ENCODE data around the gene KIAA0930. TPM values are rescaled to one million over a fixed set of nuclear protein-coding genes. Genes with fewer than 3 reads are reported as not detected.
"Not testable (repeated sequence)": the region's sequence is repeated elsewhere in the genome, so short reads cannot be mapped to it uniquely, and the experiment has no call there.

KIAA0930 gene
- total RNA-seq, 1 donor from 2014 or later: 32.1 TPM

DNA sequence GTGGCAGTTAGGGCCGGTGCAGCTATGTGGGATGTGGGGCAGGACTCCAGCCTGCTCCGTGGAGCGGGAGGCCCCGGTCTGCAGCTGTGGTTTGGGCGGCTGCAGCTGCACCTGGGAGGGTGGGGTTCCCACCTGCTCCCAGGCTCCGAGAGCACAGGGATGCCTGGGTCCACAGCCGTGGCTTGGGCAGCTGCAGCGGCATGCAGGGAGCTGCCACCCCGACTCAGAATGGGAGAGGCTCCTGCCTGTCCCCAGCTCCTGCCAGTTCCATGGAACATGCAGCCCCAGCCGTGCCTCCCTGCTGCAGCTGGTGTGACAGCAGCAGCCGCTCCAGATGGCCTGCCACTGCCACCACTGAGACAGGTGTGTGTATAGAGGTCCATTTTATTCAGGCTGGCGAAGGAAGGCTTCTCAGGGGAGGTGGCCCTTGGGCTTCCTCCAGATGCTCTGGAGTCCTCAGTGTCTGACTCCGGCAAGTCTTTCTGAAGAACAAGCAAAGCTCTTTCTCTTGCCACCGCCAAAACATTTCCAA lies 22.3 kb upstream of the KIAA0930 start:
- DNase-seq: no peak

DNA sequence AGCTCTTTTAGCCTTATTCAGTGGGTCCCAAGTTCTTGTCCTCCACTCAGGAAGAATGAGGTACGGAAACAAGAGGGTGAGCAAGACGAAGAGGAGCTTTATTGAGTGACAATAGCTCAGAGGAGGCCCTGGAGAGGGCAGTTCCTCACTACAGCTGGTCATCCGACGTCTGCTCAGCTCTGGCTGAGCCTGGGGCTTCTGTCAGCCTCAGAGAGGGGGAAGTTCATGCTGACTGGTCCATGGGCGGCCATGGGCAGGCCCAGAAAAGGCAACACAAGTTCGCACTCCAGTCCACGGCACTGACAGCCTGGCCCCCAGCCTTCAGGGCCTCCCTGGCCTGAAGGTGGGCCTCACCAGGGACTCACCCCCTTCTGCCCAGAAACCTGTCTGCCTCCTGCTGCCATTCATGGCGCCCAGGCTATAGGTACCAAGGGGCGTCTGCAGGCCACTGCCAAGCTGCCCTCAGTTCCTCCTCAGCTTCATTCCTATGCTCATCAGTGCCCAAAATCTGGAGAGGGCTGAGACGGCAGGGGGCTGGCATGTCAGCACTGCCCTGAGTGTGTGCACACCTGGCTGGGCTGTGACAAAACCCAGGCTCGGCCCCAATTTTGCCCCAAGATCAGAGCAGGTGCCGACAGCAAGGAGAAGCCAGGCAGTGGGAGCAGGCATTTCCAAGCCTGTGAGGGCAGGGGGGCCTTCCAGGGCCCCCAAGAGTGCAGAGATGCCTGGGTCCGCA lies 21.7 kb upstream of the KIAA0930 start:
- no peak for DNase-seq

DNA sequence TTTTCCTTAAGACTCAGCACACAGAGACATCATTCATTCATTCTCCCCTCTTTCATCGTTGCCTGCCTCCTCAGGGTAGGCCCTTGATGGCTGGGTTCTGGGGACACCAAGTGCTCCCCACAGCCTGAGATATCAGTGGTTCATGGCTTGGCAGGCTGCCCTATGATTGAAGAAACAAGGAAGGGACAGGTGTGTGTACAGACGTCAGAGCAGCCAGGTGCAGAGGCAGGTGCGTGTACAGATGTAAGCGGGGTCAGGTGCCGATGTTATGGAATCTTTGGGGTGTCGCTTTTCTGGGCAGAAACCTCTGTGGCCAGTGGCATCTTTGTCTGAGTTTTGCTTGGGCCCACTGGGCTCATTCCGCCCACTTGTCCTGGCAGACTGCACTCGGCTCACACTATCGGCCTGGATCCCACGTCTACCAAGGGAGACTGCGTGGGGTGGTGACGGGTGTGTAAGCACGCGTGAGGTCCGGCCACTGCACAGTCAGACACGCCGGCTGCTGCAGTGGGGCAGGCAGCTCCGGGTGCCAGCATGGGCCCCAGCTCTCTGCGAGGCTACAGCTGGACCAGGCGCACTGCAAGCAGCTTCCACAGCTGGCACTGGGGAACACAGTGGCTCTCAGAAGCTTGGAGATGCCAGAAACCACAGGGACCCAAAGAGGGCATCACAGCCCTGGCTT lies 20.9 kb upstream of the KIAA0930 start:
- DNase-seq: no peak

DNA sequence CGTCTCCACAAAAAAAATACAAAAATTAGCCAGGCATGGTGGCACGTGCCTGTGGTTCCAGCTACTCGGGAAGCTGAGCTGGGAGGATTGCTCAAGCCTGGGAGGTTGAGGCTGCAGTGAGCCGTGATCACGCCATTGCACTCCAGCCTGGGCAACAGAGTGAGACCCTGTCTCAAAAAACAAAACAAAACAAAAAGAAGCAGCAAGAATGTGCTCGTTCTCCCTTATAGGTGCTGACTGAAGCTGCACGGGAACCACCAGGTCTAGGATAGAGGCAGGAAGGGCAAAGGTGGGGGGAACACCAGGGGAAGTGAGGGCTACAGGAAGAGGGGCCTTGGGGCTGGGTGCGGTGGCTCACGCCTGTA lies 19.7 kb upstream of the KIAA0930 start:
- not testable (repeated sequence) for DNase-seq

DNA sequence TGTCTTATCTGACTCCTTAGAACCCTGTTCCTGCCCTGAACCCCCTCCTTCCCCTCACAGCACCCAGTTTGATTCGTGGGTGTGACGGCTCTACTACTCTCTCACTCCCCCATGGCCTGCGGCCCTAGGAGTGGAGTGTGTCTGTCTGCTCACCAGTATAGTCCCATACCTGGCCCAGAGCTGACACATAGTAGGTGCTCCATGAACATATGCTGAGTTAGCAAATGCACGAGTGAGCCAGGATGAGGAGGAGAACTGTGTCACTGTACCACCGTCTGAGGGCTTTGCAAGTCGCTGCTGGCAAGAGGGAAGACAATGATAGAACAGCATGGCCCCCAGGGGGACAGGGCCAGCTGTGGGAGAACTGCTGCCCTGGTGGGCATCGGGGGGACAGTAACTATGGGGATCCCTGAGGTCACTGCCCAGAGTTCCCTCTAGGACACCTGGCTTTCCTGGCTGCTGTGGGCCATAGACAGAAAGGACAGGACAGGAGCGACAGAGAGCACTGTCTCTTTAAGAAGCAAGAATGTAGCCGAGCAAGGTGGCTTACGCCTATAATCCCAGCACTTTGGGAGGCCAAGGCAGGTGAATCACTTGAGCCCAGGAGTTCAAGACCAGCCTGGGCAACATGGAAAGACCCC lies 19.2 kb upstream of the KIAA0930 start:
- no peak for DNase-seq

DNA sequence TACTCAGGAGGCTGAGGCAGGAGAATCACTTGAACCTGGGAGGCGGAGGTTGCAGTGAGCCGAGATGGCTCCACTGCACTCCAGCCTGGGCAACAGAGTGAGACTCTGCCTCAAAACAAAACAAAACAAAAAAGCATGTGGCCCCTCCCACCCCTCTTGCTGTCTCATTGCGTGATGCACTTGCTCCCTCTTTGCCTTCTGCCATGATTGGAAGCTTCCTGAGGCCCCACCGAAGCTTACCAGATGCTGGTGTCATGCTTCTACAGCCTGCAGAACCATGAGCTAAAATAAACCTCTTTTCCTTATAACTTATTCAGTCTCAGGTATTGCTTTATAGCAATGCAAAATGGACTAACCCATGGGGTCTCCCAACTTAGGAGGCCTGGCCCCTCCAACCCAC lies 17.2 kb upstream of the KIAA0930 start:
- not testable (repeated sequence) for DNase-seq

DNA sequence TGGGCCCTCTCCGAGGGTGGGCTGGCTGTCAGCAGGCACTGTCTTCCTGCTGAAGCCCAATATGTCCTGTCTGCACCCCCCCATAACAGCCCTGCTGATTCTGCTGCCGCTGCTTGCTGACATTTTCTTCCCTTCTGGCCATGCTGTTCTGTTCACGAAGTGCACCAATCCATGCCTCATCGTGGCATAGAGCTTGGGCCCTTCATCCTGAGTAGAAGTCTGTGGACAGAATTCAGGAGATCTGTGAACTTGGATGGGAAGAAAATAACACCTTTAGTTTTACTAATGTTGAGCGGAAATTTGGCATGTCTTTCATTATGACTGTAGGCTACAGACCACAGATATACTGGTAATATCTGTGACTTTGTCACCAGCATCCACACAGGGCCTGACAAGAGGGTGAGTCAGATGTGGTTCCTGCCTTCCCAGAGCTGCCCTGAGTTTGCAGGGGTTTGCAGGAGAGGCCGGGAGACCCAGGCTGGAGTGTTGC lies 14.1 kb upstream of the KIAA0930 start:
- DNase-seq: no peak

DNA sequence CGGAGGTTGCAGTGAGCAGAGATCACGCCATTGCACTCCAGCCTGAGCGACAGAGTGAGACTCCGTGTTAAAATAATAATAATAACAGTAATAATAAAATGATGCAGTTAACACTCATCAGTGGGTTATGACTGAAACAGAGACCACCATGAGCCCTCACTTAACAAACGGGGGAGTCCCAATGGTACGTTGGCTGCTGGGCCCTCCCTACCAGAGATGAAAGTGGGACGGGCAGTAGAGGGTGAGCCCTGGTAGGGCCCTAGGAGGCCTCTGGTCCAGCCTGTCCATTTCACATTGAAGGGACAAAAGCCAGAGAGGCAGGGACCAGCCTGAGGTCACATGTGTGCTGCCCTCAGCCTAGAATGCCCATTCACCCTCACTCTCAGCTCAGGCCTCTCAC lies 13.7 kb upstream of the KIAA0930 start:
- DNase-seq: no peak

DNA sequence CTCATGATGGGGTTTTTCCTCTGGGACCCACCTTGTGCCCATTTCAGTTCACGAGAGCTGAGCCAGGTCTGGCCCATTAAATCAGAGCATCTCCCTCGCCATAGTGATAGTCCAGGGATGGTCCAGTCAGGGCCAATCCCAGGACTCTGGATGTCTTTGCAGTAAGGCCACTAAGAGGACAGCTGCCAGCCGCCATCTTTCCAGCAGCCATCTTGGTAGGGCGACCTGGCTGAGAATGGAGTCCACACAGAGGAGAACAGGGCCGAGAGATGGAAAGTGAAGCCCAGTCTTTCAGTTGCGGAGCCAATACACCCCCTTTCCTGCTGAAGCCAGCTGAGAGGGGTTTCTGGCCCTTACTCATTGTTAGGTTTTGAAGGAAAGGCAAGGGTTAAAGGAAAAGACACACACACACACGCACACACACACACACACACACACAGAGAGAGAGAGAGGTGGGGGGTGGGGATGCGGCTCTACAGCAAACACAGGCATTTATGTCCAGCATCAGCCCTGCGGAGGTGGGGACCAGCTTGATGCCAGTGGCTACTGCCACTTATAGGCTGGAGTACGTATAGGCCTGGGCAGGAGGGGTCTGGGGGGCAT lies 12.4 kb upstream of the KIAA0930 start:
- DNase-seq: no peak

DNA sequence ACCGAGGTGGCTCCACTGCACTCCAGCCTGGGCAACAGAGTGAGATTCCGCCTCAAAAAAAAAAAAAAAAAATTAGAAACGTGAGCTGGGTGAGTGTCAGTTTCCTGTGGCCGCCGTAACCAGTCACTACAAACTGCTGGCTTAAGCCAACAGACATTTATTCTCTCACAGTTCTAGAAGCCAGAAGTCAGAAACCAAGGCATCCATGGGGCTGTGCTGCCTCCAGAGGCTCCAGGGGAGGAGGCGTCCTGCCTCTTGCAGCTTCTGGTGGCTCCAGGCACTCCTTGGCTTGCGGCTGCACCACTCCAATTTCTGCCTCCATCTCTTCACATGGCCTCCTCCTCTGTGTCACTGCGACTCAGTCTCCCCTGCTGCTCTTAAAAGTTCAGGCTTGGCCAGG lies 11.1 kb upstream of the KIAA0930 start:
- no peak for DNase-seq

DNA sequence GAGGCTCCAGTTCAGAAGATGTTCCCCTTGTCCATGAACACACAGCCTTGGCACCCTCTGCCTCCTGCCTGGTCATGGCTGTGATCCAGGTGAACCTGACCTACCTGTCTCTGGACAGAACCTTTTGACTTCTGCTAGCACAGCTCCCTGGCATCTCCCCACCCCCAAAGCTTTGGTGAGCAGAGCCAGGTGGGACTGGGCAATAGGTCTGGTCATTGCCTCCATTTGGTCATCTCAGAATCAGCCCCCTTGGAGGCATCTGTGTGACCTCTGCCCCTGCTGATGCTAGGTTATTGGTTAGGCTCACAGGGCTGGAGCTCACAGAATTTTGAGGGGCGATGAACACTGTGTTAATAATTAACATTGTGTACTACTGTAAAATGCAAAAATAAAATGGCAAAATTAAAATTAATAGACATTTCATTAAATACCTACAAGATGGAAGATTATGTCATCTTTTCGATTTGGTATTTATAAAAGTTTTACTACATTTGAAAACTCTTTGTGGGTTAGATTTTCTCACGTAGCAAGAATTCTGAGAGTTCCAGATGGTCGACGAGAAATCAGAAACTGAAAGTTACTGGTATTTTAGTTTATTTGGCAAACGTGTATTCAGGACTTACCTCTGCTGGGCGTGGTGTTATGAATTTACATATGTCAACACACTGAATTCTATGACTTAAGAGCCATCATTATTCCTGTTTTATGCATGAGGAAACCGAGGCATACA lies 8.3 kb upstream of the KIAA0930 start:
- no peak for DNase-seq

DNA sequence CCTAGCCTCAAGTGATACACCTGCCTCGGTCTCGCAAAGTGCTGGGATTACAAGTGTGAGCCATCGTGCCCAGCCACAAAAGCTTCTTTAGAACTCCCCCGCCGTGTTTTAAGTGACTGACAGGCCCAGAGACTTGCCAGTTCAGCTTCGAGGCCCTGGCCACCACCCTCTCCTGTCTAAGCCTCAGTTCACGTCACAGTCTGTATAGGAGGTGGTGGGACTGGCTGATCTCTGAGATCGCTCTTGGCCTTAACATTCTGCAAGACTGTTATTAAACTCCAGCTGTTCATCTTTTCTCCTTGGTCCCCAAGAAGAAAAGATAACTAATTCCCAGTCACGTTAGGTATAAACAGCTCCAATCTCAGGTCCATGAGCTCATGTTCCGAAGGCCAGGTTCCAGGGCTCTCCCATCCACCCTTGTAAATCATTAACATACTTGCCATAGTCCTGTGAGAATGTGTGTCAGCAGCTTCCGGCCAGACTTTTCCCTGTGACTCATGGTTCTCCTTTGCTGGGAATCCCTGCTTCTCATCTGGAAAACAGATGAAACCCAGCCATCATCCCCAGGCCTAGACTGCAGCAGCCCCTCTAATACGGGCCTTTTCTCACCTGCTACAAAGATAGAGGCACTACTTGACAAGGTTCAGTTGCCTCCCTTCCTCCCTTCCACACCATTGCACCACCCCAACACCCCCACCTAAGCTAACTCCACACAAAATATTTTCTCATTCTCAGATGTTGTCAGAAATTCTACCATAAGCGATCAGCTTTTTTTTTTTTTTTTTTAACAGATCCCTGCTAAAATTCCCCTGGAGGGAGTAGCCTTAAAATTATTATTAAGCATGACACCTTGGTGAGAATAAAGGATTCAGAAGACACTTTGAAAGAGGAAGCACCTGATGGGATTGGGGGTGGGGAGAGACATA lies 5.6 kb upstream of the KIAA0930 start:
- peak; percentile 86 for DNase-seq

DNA sequence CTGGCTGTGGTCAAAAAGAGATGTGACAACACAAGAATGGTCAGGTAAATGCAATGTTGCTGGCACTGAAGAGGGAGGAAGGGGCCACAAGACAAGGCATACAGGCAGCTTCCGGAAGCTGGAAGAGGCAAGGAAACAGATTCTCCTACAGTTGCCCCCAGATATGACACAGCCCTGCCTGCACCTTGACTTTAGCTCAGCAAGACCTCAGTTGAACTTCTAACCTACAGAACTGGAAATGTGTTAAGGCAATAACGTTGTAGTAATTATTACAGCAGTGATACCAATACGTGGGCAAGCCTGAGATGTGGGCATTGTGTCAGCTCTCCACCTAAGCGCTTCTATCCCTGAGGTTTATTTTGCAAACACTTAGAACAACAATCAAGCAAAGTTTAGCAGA lies 4.2 kb upstream of the KIAA0930 start:
- DNase-seq: no peak

DNA sequence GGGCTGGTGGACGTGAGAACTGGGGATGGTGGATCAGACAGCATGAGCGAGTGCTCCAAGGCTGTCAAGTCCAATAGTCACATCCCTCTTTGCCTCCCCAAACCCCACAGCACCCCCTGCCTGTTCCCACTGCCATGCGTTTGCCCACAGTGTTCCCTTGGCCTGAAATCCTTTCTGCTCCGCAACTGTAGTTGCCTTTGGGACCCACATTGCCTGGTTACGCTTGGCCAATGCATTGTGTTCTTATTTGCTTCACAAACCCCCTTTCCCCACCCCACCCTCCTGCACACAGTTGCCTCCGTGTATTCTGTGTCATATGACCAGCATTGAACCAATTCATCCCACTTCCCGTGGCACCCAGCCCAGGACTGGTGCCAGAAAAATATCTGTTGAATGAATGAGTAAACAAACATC lies 2.1 kb upstream of the KIAA0930 start:
- DNase-seq: no peak

DNA sequence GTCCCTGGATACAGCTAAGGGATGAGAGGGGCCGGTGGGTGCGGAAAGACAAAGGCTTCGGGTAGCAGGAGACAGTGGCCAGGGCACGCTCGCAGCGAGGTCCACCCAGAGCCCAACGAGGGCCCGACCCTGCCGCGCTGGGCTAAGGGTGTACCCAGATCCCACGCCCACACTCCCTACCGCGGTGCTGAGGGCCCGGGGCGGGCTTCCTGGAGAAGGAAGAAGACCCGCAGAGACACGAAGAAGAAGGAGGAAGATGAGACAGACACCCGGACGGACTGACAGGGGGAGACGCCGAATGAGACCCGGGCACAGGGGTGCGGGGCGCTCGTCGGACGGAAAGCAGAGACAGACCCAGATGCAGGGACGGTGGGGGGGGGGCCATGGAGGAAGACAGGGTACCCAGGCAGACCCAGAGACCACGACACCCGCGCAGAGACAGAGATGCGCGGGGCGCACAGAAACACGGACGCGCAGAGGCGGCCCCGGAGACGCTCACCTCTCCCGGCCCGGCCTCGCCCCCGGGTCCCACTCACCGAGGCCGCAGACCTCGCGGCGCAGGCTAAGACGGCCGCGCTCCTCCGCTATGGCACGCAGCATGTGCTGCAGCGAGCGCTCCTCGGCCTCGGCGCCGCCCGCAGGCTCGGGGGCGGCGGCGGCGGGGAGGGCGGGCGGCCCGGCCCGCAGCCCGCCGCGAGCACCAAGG lies 437 bp downstream of the KIAA0930 start:
- no peak for DNase-seq

DNA sequence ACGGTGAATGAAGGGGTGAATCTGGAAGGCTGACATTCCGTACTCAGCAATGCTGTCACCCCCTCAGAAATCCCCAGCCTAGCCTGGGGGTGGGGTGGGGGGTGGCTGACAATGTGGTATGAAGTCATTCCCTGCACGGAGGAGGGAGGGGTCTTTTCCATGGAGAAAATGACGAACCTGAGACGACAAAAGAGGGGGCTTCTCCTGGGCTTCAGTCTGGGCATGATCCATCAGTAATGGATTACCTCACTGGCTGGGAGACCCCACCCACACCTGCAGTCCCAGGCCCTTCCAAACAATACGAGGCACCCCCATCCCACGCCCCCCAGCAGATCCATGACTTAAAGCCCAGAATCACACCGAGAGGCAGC lies 1.0 kb downstream of the KIAA0930 start:
- no peak for DNase-seq

DNA sequence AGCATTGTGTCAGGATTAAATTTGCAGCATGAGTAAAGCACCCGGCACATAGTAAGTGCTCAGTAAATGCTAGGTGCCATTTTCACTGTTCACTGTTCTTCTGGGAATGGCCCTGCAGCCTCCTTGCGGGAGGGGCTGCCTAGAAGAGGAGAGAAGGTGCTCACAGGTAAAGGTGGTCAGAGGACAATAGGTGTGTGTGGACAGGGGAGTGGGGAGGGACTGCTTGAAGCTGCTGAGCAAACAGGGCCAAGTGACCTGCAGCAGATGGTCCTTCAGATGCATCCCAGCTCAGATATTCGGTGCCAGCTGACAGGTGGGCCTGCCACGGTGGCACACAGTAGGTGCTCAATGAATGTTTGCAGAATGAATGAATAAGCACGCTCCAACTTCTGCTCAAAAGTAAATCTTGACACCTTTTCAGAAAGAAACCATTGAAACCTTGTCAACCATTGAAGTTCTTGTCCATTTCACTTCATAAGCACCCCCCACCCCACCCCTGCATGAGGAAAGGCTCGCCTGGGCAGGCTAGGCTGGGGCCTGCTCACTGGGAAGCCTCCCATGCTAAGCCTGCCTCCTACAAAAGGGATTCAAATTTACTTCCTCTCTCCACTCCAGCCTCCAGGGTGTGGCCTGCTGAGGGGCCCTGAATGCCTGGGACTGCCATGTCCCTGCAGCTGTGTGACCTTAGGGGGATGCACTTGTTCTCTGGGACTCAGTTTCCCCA lies 1.6 kb downstream of the KIAA0930 start:
- no peak for DNase-seq

DNA sequence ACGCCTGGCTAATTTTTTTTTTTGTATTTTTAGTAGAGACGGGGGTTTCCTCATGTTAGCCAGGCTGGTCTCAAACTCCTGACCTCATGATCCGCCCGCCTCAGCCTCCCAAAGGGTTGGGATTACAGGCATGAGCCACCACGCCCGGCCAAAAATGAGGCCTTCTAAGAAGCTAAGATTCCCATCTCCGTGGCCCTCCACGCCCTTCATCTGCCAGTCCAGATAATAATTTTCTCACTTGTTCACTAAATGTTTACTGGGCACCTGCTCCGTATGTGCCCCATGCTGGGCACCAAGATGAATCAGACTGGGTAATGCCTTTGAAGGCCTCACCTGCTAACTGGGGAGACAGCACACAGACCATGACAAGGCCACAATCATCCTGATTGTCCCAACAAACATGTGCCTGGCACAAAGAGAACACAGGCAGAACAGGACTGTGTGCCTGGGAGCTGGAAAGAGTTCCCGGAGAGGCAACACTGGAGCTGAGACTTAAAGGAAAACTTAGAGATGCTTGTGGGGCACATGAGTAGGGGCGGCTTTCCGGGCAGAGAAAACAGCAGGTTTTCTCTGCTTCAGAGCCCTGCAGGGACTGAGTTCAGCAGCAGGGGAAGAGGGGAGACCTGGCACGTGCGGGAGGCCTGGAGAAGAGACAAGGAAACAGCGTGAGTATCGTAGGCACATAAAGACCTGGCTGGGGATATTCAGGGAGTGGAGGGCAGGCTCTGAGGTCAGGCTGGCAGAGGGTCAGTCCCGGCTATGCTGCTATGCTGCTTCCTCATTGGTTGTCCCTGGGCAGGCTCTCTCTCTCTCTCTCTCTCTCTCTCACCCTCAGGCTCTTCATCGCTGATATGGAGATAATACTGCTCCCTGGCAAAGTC lies 2.4 kb downstream of the KIAA0930 start:
- DNase-seq: no peak
